ENCODE results near the gene REELD1.

DNA sequence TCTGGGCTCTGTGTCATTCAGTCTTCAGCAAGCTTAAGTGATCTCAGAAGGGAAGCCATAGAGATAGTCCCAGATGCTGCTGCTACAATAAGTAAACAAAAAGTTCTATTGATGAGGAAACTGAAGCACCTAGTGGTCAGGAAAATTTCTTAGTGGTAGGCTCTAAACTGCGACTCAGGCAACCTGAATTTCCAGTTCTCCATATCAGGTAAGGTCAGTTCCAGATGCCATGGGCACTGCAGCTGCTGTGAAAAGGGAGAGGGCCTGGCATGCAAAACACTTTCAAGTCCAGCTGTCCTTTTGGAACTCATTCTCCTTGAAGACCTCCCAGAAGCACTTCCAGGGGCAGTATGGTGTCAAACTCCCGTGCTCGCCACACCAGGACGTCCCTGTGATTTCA, 46.2 kb downstream of the REELD1 start:
- TF ChIP-seq CTCF (IDR thresholded peaks at IDR 0.05; ENCODE audit: low read depth, low read length, poor library complexity, severe bottlenecking) (no peak), EZH2phosphoT487 (IDR thresholded peaks at IDR 0.05; ENCODE audit: borderline replicate concordance, low read length) (no peak)

Measured in DOHH2 (cell line).